GM23248 (cell line): ENCODE data around the gene UCMA. TPM values are rescaled to one million over a fixed set of nuclear protein-coding genes. Genes with fewer than 3 reads are reported as not detected.
"Not testable (repeated sequence)": the region's sequence is repeated elsewhere in the genome, so short reads cannot be mapped to it uniquely, and the experiment has no call there.

Experiments used
- DNase-seq: peaks from one replicate; pipeline ENCODE4 v3.0.0-alpha.2; 2015
- H2AFZ ChIP-seq: fragments of 200-600 bp; sonication (generic); 2 replicates; pipeline ENCODE4 v1.6.1; 2016; ENCODE audit warnings: antibody characterized with exemption
- H3F3A ChIP-seq: fragments of 200-600 bp; sonication (generic); 2 replicates; pipeline ENCODE4 v1.6.1; 2016; ENCODE audit warnings: mild to moderate bottlenecking, antibody characterized with exemption, mixed run types; ENCODE audit not compliant: insufficient read depth
- H3K27ac ChIP-seq: fragments of 200-600 bp; sonication (generic); 2 replicates; pipeline ENCODE4 v1.5.1; 2016; ENCODE audit warnings: mild to moderate bottlenecking
- H3K27me3 ChIP-seq: fragments of 200-600 bp; sonication (generic); replicated peaks from 2 replicates; pipeline ENCODE4 v1.6.1; 2016; ENCODE audit warnings: mild to moderate bottlenecking; ENCODE audit not compliant: insufficient read depth
- H3K36me3 ChIP-seq: fragments of 200-600 bp; sonication (generic); 2 replicates; pipeline ENCODE4 v1.6.1; 2016; ENCODE audit warnings: low read depth, mild to moderate bottlenecking
- H3K4me1 ChIP-seq: fragments of 200-600 bp; sonication (generic); 2 replicates; pipeline ENCODE4 v1.6.1; 2016; ENCODE audit warnings: mild to moderate bottlenecking; ENCODE audit not compliant: insufficient read depth
- H3K4me2 ChIP-seq: fragments of 200-600 bp; sonication (generic); one replicate; pipeline ENCODE4 v1.6.1; 2016; ENCODE audit warnings: mild to moderate bottlenecking; ENCODE audit not compliant: unreplicated experiment
- H3K4me3 ChIP-seq: fragments of 200-600 bp; sonication (generic); 2 replicates; pipeline ENCODE4 v1.5.1; 2016; ENCODE audit warnings: mild to moderate bottlenecking
- H3K79me2 ChIP-seq: fragments of 200-600 bp; sonication (generic); 2 replicates; pipeline ENCODE4 v1.6.1; 2016; ENCODE audit warnings: mild to moderate bottlenecking; ENCODE audit not compliant: insufficient read depth
- H3K9ac ChIP-seq: fragments of 200-600 bp; sonication (generic); 2 replicates; pipeline ENCODE4 v1.6.1; 2016; ENCODE audit warnings: mild to moderate bottlenecking
- H3K9me2 ChIP-seq: fragments of 200-600 bp; sonication (generic); 2 replicates; pipeline ENCODE4 v1.6.1; 2016; ENCODE audit warnings: mixed run types, mild to moderate bottlenecking, moderate library complexity; ENCODE audit not compliant: insufficient read depth
- H3K9me3 ChIP-seq: fragments of 200-600 bp; sonication (generic); one replicate; pipeline ENCODE4 v1.6.1; 2017; ENCODE audit warnings: low read depth
- H4K20me1 ChIP-seq: fragments of 200-600 bp; sonication (generic); 2 replicates; pipeline ENCODE4 v1.6.0; 2016; ENCODE audit not compliant: insufficient read depth
- EZH2 ChIP-seq: fragments of 200-600 bp; sonication (generic); IDR thresholded peaks from 2 replicates; pipeline ENCODE4 v1.6.1; 2018; ENCODE audit warnings: antibody characterized with exemption, mild to moderate bottlenecking; ENCODE audit not compliant: insufficient read depth, poor library complexity, severe bottlenecking
- EZH2phosphoT487 ChIP-seq: fragments of 200-600 bp; sonication (generic); IDR thresholded peaks from 2 replicates; pipeline ENCODE4 v1.6.1; 2018; ENCODE audit warnings: antibody characterized with exemption, moderate library complexity, mild to moderate bottlenecking, low read depth; ENCODE audit not compliant: insufficient read depth
- WGBS, 2 experiments: methylation state at CpG; one replicate each; pipeline ENCODE4 v1.1.6; 2015 to 2017; ENCODE audit warnings: low lambda C conversion rate in 2 of 2, low coverage in 1 of 2; ENCODE audit errors: missing lambda C conversion rate in 2 of 2; 5-methylcytosine and 5-hydroxymethylcytosine counted together
- in situ Hi-C: fragments of 300-500 bp; cut with MboI; formaldehyde crosslinking; loops from 2 replicates; pipeline ENCODE4 v1.15.0; 2020
- polyA plus RNA-seq: library from polyadenylated mRNA; unstranded; fragments of >200 nt; fragmentation: Nextera tagmentation; extraction: Ambion mirVana; gene quantifications from 2 replicates; pipeline ENCODE4 v1.2.1, GENCODE V29; 2016
- total RNA-seq: library from RNA; depleted of rRNA; stranded (reverse); fragments of >200 nt; shearing (Covaris generic); gene quantifications from 2 replicates; pipeline ENCODE4 v1.2.3, GENCODE V29; 2014

Gene UCMA
- total and polyA plus RNA-seq, 2 experiments from 2014 or later: not detected

DNA sequence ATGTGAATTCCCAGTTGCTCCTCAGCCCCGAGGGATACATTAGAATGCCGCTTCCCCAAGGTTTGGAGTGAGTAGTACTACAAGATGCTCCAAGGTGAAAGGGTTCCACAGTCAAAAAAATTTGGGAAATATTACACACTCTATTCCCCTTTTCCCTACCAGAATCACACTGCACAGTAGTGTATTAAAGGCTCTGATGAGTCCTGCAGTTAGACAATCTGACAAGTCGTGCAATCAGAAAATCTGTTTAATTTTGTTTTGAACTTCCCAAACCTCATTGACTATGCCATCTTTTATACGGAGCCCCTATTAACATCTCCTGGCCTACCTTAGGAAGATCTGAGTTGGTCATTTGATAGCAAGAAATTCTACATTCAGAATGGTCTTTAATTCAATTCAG lies 13.6 kb upstream of the UCMA start:
- H3K9me3 ChIP-seq: no peaks in the 10 kb centered on the region
- H2AFZ ChIP-seq: no peak overlapping the region
- H3K36me3 ChIP-seq: no peaks in the 10 kb centered on the region
- H3K27ac ChIP-seq: no peak overlapping the region
- no peaks in the 10 kb centered on the region; the same call in 1 of the 2 replicates for H3K27me3 ChIP-seq
- H3K9me2 ChIP-seq: no peaks in the 10 kb centered on the region
- H3K4me2 ChIP-seq: no peak overlapping the region
- H3F3A ChIP-seq: no peaks in the 10 kb centered on the region
- no peaks in the 10 kb centered on the region for H4K20me1 ChIP-seq
- WGBS, 2 experiments: 61 to 69% methylated on average over 4 of the region's 4 CpGs
- H3K9ac ChIP-seq: no peak overlapping the region
- no peaks in the 10 kb centered on the region for H3K79me2 ChIP-seq
- in situ Hi-C loops: no loop called here
- TF ChIP-seq EZH2phosphoT487: no peak
- no peak for TF ChIP-seq EZH2
- no peak overlapping the region for H3K4me3 ChIP-seq
- no peaks in the 10 kb centered on the region for H3K4me1 ChIP-seq
- DNase-seq: no peak

GRCh38 chr10:13247246-13247645 lies 13.1 kb upstream of the UCMA start:
- TF ChIP-seq EZH2 (no peak), EZH2phosphoT487 (no peak)
- H3K27ac ChIP-seq: no peak overlapping the region
- H3K79me2 ChIP-seq: no peaks in the 10 kb centered on the region
- no peak overlapping the region for H3K4me3 ChIP-seq
- H3K36me3 ChIP-seq: no peaks in the 10 kb centered on the region
- DNase-seq: no peak
- H2AFZ ChIP-seq: no peak overlapping the region
- H3F3A ChIP-seq: no peaks in the 10 kb centered on the region
- H3K9me3 ChIP-seq: no peaks in the 10 kb centered on the region
- in situ Hi-C loops: no loop called here
- H3K4me2 ChIP-seq: no peak overlapping the region
- H3K9ac ChIP-seq: no peak overlapping the region
- H3K9me2 ChIP-seq: no peaks in the 10 kb centered on the region
- no peaks in the 10 kb centered on the region for H3K4me1 ChIP-seq
- H4K20me1 ChIP-seq: no peaks in the 10 kb centered on the region
- H3K27me3 ChIP-seq: no peaks in the 10 kb centered on the region; the same call in 1 of the 2 replicates
- WGBS, 2 experiments: 45 to 46% methylated on average over 9 of the region's 9 CpGs

GRCh38 chr10:13242260-13242659 lies 8.1 kb upstream of the UCMA start:
- H4K20me1 ChIP-seq, H3K27ac ChIP-seq, DNase-seq, H3K9me3 ChIP-seq, H3K4me1 ChIP-seq, H3K27me3 ChIP-seq, H3K4me2 ChIP-seq, H3K36me3 ChIP-seq, H3K9ac ChIP-seq, H3K9me2 ChIP-seq, H2AFZ ChIP-seq, H3F3A ChIP-seq, in situ Hi-C loops, H3K4me3 ChIP-seq, H3K79me2 ChIP-seq: not testable (repeated sequence)
- WGBS, 2 experiments: 71 to 74% methylated on average over 5 of the region's 5 CpGs

DNA sequence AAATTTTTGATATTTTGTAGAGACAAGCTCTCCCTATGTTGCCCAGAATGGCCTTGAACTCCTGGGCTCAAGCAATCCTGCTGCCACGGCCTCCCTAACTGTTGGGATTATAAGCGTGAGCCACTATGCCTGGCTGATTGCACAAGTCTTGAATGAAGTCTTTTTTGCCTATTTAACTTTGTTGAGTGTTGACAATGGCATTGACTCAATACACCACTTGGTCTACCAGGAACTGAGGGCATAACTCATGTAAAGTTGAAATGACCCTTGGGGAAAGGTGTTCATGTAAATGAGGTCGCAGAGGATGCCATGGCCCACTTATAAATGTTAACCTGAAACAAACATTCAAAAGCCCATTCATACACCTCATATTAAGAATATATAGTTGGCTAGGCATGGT lies 7.4 kb upstream of the UCMA start:
- in situ Hi-C loops: no loop called here
- Histone ChIP-seq H3K27ac (no peak overlapping the region), H3F3A (no peaks in the 10 kb centered on the region), H3K4me1 (no peaks in the 10 kb centered on the region), H3K4me3 (no peak overlapping the region), H2AFZ (no peak overlapping the region), H3K9ac (no peak overlapping the region), H3K9me2 (no peaks in the 10 kb centered on the region), H4K20me1 (no peaks in the 10 kb centered on the region), H3K79me2 (no peaks in the 10 kb centered on the region), H3K27me3 (no peaks in the 10 kb centered on the region), H3K4me2 (no peak overlapping the region), H3K36me3 (no peaks in the 10 kb centered on the region), H3K9me3 (no peaks in the 10 kb centered on the region)
- no peak for TF ChIP-seq EZH2phosphoT487
- no peak for TF ChIP-seq EZH2
- 43 to 52% methylated on average over 3 of the region's 3 CpGs for WGBS, 2 experiments
- DNase-seq: no peak

DNA sequence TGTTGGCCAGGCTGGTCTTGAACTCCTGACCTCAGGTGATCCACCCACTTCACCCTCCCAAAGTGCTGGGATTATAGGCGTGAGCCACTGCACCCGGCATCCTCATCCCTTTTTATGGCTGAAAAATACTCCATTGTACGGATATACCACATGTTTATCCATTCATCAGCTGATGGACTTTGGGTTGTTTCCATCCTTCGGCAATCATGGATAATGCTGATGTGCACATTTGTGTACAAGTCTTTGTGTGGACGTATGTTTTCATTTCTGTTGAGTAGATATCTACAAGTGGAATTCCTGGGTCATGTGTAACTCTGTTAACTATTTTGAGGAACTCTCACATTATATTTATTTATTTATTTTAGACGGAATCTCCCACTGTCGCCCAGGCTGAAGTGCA lies 5.7 kb upstream of the UCMA start:
- in situ Hi-C loops: no loop called here
- TF ChIP-seq EZH2phosphoT487: no peak
- TF ChIP-seq EZH2: no peak
- Histone ChIP-seq H3K9ac (no peak overlapping the region), H3F3A (no peaks in the 10 kb centered on the region), H3K36me3 (no peaks in the 10 kb centered on the region), H3K9me2 (no peaks in the 10 kb centered on the region), H3K4me1 (no peaks in the 10 kb centered on the region), H3K79me2 (no peaks in the 10 kb centered on the region), H3K4me3 (no peak overlapping the region), H3K27me3 (no peaks in the 10 kb centered on the region), H4K20me1 (no peaks in the 10 kb centered on the region), H3K27ac (no peak overlapping the region), H2AFZ (no peak overlapping the region), H3K4me2 (no peak overlapping the region), H3K9me3 (no peaks in the 10 kb centered on the region)
- DNase-seq: no peak
- 81 to 83% methylated on average over 7 of the region's 7 CpGs for WGBS, 2 experiments
